Activated naive CD4-positive, alpha-beta T cell treated with anti-CD3 and anti-CD28 coated beads for 36 hours (primary cell): Measurements from ENCODE around the gene RFTN2. TPM values are rescaled to one million over a fixed set of nuclear protein-coding genes. Genes with fewer than 3 reads are reported as not detected.
"Not testable (repeated sequence)": the region's sequence is repeated elsewhere in the genome, so short reads cannot be mapped to it uniquely, and the experiment has no call there.

ENCODE experiments used
- CTCF ChIA-PET: fragments of 350-600 bp; sonication (Branson Sonifier 250); formaldehyde crosslinking; loops from one replicate; lab custom pipeline; 2021; ENCODE audit warnings: antibody characterized with exemption; lab: Charles Lee
- DNase-seq: peaks from one replicate; pipeline ENCODE4 v3.0.0-alpha.2; 2020
- H3K27ac Mint-ChIP-seq: one replicate; pipeline ENCODE4 v1.8.0; 2021; ENCODE audit warnings: mild to moderate bottlenecking, mixed read lengths
- H3K27me3 Mint-ChIP-seq: one replicate; pipeline ENCODE4 v1.8.0; 2021; ENCODE audit warnings: low read depth, mixed read lengths
- H3K36me3 Mint-ChIP-seq: one replicate; pipeline ENCODE4 v1.8.0; 2021; ENCODE audit warnings: low read depth, mixed read lengths
- H3K4me1 Mint-ChIP-seq: one replicate; pipeline ENCODE4 v1.8.0; 2021; ENCODE audit warnings: low read depth, mixed read lengths
- H3K4me3 Mint-ChIP-seq: one replicate; pipeline ENCODE4 v1.8.0; 2021; ENCODE audit warnings: mild to moderate bottlenecking, moderate library complexity, mixed read lengths
- H3K9me3 Mint-ChIP-seq: one replicate; pipeline ENCODE4 v1.8.0; 2021; ENCODE audit warnings: mixed read lengths
- intact Hi-C: fragments of 100-400 bp; cut with micrococcal nuclease; formaldehyde crosslinking; loops from one replicate; pipeline ENCODE4 v1.15.1; 2023
- total RNA-seq, 2 experiments: library from RNA; stranded (reverse); gene quantifications; one replicate each; pipeline ENCODE4 v1.2.3, GENCODE V29; 2021

Gene RFTN2
- total RNA-seq, 2 experiments from 2014 or later: not detected

DNA sequence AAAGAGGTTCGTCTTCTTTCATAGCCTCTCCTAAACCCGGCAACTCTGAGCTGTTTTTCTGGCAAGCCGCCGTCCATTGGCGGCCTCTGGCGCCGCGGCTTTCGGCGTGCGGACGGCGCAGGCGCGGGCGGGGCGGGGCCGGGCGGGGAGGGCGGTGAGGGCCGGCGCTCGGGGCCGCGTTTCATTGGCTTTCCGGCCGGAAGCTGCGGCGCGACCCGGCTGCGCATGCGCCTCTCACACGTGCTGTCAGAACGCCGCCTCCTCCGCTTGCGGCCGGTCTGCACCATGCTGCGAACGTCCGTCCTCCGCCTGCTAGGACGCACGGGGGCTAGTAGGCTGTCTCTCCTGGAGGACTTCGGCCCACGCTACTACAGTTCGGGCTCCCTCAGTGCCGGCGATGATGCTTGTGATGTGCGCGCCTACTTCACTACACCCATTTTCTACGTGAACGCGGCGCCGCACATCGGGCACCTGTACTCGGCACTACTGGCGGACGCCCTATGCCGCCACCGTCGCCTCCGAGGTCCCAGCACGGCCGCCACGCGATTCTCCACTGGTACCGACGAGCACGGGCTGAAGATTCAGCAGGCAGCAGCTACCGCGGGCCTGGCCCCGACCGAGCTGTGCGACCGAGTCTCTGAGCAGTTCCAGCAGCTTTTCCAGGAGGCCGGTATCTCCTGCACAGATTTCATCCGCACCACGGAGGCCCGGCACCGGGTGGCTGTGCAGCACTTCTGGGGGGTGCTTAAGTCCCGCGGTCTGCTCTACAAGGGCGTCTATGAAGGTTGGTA is 29.9 kb upstream of the RFTN2 start, which contains the start of gene MARS2:
MARS2 (plus strand) TSS at position 249 of the 791 bp plus-strand sequence; CDS start at position 286, 37 bp downstream.
- Mint-ChIP-seq H3K4me1 (peaks cover 37% of the 10 kb centered on the region), H3K27ac (peak within 1 kb of the TSS; percentile 80), H3K27me3 (no peaks in the 10 kb centered on the region), H3K4me3 (peak within 1 kb of the TSS; percentile 72), H3K9me3 (no peaks in the 10 kb centered on the region), H3K36me3 (peaks cover 20% of the 10 kb centered on the region)
- intact Hi-C loops: loop anchor here (1.0 to 10.0 kb wide), 12 partner anchors 99 to 1752 kb away; partner anchors contain the start of genes CCDC150, COQ10B, HSPE1 and MOB4
- DNase-seq: peak; percentile 92
- CTCF ChIA-PET: interaction anchor here (1.6 to 3.8 kb wide), 2 partner anchors 74 to 82 kb away, joined by 3 to 22 read pairs; no protein-coding TSS in a partner anchor

- Mint-ChIP-seq H3K9me3 (no peaks in the 10 kb centered on the region), H3K27me3 (no peaks in the 10 kb centered on the region), H3K36me3 (peaks cover 14% of the 10 kb centered on the region), H3K27ac (peak overlapping the region; percentile 80), H3K4me1 (peaks cover 30% of the 10 kb centered on the region), H3K4me3 (peak overlapping the region; percentile 72)
- intact Hi-C loops: loop anchor here (1.0 to 10.0 kb wide), 13 partner anchors 100 to 1753 kb away; partner anchors contain the start of genes CCDC150, COQ10B, HSPE1 and MOB4
- no peak for DNase-seq
- CTCF ChIA-PET: no interaction called here
These were observed 29.2 kb upstream of the RFTN2 start for GRCh38 chr2:197704434-197705120.

DNA sequence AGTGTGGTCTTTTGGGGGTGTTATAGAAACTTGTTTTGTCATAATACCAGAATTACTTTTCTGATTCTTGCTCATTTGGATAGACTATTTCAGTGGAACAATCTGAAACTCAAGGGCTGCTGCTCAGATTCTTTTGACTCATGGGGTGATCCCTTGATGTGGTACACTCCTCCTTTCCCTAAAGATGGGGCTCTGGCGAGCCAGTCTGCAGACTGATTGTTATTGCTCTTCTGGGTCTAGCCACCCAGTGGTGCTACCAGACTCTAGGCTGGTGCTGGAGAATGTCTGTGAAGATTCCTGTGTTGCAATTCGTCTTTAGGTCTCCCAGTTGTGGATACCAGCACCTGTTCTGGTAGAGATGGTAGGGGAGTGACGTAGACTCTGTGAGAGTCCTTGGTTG is 25.6 kb upstream of the RFTN2 start:
- H3K36me3 Mint-ChIP-seq: no peaks in the 10 kb centered on the region
- peaks cover 1% of the 10 kb centered on the region for H3K27me3 Mint-ChIP-seq
- no peak overlapping the region for H3K27ac Mint-ChIP-seq
- intact Hi-C loops: loop anchor here (10.0 kb wide), 3 partner anchors 234 to 776 kb away; partner anchors contain the start of gene PGAP1
- no peak for DNase-seq
- peaks cover 9% of the 10 kb centered on the region for H3K4me1 Mint-ChIP-seq
- CTCF ChIA-PET: no interaction called here
- no peaks in the 10 kb centered on the region for H3K9me3 Mint-ChIP-seq
- H3K4me3 Mint-ChIP-seq: no peak overlapping the region

DNA sequence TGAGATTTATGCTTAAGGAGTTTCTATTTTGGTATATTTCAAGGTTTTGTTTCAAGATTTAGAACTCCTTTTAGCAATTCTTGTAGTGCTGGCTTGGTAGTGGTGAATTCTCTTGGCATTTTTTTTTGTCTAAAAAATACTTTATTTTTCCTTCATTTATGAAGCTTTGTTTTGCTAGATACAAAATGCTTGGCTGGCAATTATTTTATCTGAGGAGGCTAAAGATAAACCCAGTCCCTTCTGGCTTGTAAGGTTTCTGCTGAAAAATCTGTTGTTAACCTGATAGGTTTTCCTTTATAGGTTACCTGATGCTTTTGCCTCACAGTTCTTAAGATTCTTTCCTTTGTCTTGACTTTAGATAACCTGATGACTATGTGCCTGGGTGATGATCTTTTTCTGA is 24.3 kb upstream of the RFTN2 start:
- H3K27ac Mint-ChIP-seq, DNase-seq, H3K9me3 Mint-ChIP-seq, H3K36me3 Mint-ChIP-seq, H3K27me3 Mint-ChIP-seq, H3K4me1 Mint-ChIP-seq, CTCF ChIA-PET, H3K4me3 Mint-ChIP-seq: not testable (repeated sequence)
- intact Hi-C loops: loop anchor here (10.0 kb wide), 3 partner anchors 235 to 775 kb away; partner anchors contain the start of gene PGAP1

- H3K9me3 Mint-ChIP-seq, DNase-seq, CTCF ChIA-PET, intact Hi-C loops, H3K36me3 Mint-ChIP-seq, H3K4me3 Mint-ChIP-seq, H3K27me3 Mint-ChIP-seq, H3K4me1 Mint-ChIP-seq, H3K27ac Mint-ChIP-seq: not testable (repeated sequence)
These were observed 21.2 kb upstream of the RFTN2 start for GRCh38 chr2:197696571-197696970.

DNA sequence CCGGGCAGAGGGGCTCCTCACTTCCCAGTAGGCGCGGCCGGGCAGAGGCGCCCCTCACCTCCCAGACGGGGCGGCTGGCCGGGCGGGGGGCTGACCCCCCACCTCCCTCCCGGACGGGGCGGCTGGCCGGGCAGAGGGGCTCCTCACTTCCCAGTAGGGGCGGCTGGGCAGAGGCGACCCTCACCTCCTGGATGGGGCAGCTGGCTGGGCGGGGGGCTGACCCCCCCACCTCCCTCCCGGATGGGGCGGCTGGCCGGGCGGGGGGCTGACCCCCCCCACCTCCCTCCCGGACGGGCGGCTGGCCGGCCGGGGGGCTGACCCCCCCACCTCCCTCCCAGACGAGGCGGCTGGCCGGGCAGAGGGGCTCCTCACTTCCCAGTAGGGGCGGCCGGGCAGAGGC is 20.6 kb upstream of the RFTN2 start:
- H3K27me3 Mint-ChIP-seq, H3K27ac Mint-ChIP-seq, DNase-seq, CTCF ChIA-PET, H3K4me3 Mint-ChIP-seq, intact Hi-C loops, H3K36me3 Mint-ChIP-seq, H3K4me1 Mint-ChIP-seq, H3K9me3 Mint-ChIP-seq: not testable (repeated sequence)

- H3K27ac Mint-ChIP-seq, DNase-seq, CTCF ChIA-PET, H3K36me3 Mint-ChIP-seq, H3K4me1 Mint-ChIP-seq, H3K9me3 Mint-ChIP-seq, intact Hi-C loops, H3K4me3 Mint-ChIP-seq, H3K27me3 Mint-ChIP-seq: not testable (repeated sequence)
These were observed 19.8 kb upstream of the RFTN2 start for GRCh38 chr2:197695206-197695605.

GRCh38 chr2:197677483-197677882 is 2.1 kb upstream of the RFTN2 start:
- Mint-ChIP-seq H3K36me3 (no peaks in the 10 kb centered on the region), H3K4me1 (no peaks in the 10 kb centered on the region), H3K27ac (no peak overlapping the region), H3K4me3 (no peak overlapping the region), H3K9me3 (no peaks in the 10 kb centered on the region), H3K27me3 (peaks cover 2% of the 10 kb centered on the region)
- CTCF ChIA-PET: no interaction called here
- intact Hi-C loops: no loop called here
- no peak for DNase-seq

DNA sequence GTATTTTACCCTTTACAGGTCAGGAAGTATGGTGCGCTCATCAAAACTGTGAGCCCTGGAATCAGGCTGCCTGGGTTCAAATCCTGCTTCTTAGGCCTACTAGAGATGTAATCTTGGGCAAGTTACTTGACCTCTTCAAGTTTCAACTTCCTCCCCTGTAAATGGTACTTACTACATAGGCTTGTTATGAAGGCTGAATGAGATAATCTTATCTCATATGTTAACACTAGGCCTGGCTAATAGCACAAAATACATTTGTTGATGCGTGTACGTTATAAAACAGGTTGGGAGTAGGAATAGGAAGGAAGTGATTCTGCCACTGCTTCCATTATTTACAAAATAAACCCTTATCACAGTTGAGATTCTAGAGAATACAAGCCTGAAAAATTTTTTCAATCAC is 1.7 kb upstream of the RFTN2 start:
- intact Hi-C loops: no loop called here
- Mint-ChIP-seq H3K36me3 (no peaks in the 10 kb centered on the region), H3K4me3 (no peak overlapping the region), H3K27me3 (peaks cover 2% of the 10 kb centered on the region), H3K4me1 (no peaks in the 10 kb centered on the region), H3K27ac (no peak overlapping the region), H3K9me3 (no peaks in the 10 kb centered on the region)
- DNase-seq: no peak
- CTCF ChIA-PET: no interaction called here

- DNase-seq: no peak
- intact Hi-C loops: no loop called here
- Mint-ChIP-seq H3K4me1 (no peaks in the 10 kb centered on the region), H3K9me3 (no peaks in the 10 kb centered on the region), H3K4me3 (no peak overlapping the region), H3K27me3 (peaks cover 2% of the 10 kb centered on the region), H3K27ac (no peak overlapping the region), H3K36me3 (no peaks in the 10 kb centered on the region)
- CTCF ChIA-PET: no interaction called here
These were observed 363 bp upstream of the RFTN2 start for GRCh38 chr2:197675711-197676188.

DNA sequence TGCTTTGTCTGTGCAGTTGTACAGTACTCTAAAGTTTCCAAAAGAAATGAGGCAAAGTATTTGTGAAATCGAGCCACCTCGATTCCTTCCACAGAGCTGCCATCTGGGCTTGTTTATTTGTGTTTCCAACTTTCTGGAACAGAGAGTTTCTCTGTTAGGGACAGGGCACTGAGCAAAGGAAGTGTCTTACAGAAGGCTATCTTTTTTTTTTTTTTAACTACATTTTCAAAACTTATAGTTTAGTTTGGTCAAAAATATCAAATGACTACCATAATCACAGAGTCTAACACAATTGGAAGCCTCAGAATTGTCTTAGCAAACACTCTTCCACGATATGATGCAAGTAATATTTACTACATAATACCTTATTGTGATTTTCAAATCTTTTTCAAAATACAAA is 796 bp downstream of the RFTN2 start:
- DNase-seq: no peak
- no peaks in the 10 kb centered on the region for H3K9me3 Mint-ChIP-seq
- no peak overlapping the region for H3K4me3 Mint-ChIP-seq
- peaks cover 2% of the 10 kb centered on the region for H3K27me3 Mint-ChIP-seq
- H3K27ac Mint-ChIP-seq: no peak overlapping the region
- no peaks in the 10 kb centered on the region for H3K36me3 Mint-ChIP-seq
- no peaks in the 10 kb centered on the region for H3K4me1 Mint-ChIP-seq
- CTCF ChIA-PET: no interaction called here
- intact Hi-C loops: no loop called here

- no peak overlapping the region for H3K27ac Mint-ChIP-seq
- intact Hi-C loops: no loop called here
- H3K4me3 Mint-ChIP-seq: no peak overlapping the region
- H3K27me3 Mint-ChIP-seq: peaks cover 2% of the 10 kb centered on the region
- no peaks in the 10 kb centered on the region for H3K4me1 Mint-ChIP-seq
- H3K36me3 Mint-ChIP-seq: no peaks in the 10 kb centered on the region
- CTCF ChIA-PET: no interaction called here
- H3K9me3 Mint-ChIP-seq: no peaks in the 10 kb centered on the region
- no peak for DNase-seq
These were observed 1.3 kb downstream of the RFTN2 start for GRCh38 chr2:197674060-197674459.
